Effector memory CD4-positive, alpha-beta T cell (primary cell): Measurements from ENCODE around the gene RAB4A.

ENCODE experiments used
- DNase-seq, 3 donors: peaks; one replicate each; pipeline ENCODE4 v3.0.0-alpha.2; 2020
- H3K27ac ChIP-seq: 2 replicates; pipeline ENCODE4 v1.7.0; 2013; ENCODE audit warnings: mild to moderate bottlenecking, low read length, moderate library complexity; ENCODE audit not compliant: insufficient read depth, poor library complexity, severe bottlenecking
- H3K27me3 ChIP-seq: replicated peaks from 2 replicates; pipeline ENCODE4 v1.7.0; 2013; ENCODE audit warnings: mild to moderate bottlenecking, low read length; ENCODE audit not compliant: insufficient read depth, control insufficient read depth, poor library complexity, severe bottlenecking
- H3K36me3 ChIP-seq: 2 replicates; pipeline ENCODE4 v1.7.0; 2013; ENCODE audit warnings: mild to moderate bottlenecking, low read length, moderate library complexity; ENCODE audit not compliant: control insufficient read depth, insufficient read depth
- H3K4me1 ChIP-seq: 2 replicates; pipeline ENCODE4 v1.7.0; 2013; ENCODE audit warnings: low read length, mild to moderate bottlenecking; ENCODE audit not compliant: control insufficient read depth, insufficient read depth, poor library complexity, severe bottlenecking
- H3K4me3 ChIP-seq: 2 replicates; pipeline ENCODE4 v1.7.0; 2013; ENCODE audit warnings: low read length, low read depth, mild to moderate bottlenecking; ENCODE audit not compliant: insufficient read depth, poor library complexity, severe bottlenecking
- H3K9me3 ChIP-seq: 2 replicates; pipeline ENCODE4 v1.7.0; 2013; ENCODE audit warnings: mild to moderate bottlenecking, low read length, moderate library complexity; ENCODE audit not compliant: control insufficient read depth

RAB4A gene

GRCh38 chr1:229229721-229230139 lies 41.2 kb upstream of the RAB4A start:
- Histone ChIP-seq H3K4me3 (no peak overlapping the region), H3K4me1 (peaks cover 3% of the 10 kb centered on the region), H3K27me3 (no peaks in the 10 kb centered on the region), H3K9me3 (no peaks in the 10 kb centered on the region), H3K36me3 (no peaks in the 10 kb centered on the region), H3K27ac (no peak overlapping the region)
- DNase-seq = no peak

- no peak overlapping the region for H3K27ac ChIP-seq
- no peak overlapping the region for H3K4me3 ChIP-seq
- H3K9me3 ChIP-seq = no peaks in the 10 kb centered on the region
- H3K27me3 ChIP-seq = no peaks in the 10 kb centered on the region
- H3K36me3 ChIP-seq = no peaks in the 10 kb centered on the region
- no peak for DNase-seq
- peaks cover 3% of the 10 kb centered on the region for H3K4me1 ChIP-seq
Observed at GRCh38 chr1:229230140-229230892, 40.6 kb upstream of the RAB4A start.

- no peak for DNase-seq
- H3K4me1 ChIP-seq = peaks cover 3% of the 10 kb centered on the region
- no peaks in the 10 kb centered on the region for H3K36me3 ChIP-seq
- H3K4me3 ChIP-seq = no peak overlapping the region
- no peaks in the 10 kb centered on the region for H3K9me3 ChIP-seq
- H3K27me3 ChIP-seq = no peaks in the 10 kb centered on the region
- no peak overlapping the region for H3K27ac ChIP-seq
Observed at GRCh38 chr1:229230893-229231753, 39.8 kb upstream of the RAB4A start.

GRCh38 chr1:229231754-229232119 lies 39.2 kb upstream of the RAB4A start:
- DNase-seq = no peak
- no peak overlapping the region for H3K27ac ChIP-seq

GRCh38 chr1:229234870-229235472 lies 35.9 kb upstream of the RAB4A start:
- Histone ChIP-seq H3K27ac (no peak overlapping the region), H3K27me3 (no peaks in the 10 kb centered on the region), H3K9me3 (no peaks in the 10 kb centered on the region), H3K36me3 (no peaks in the 10 kb centered on the region), H3K4me1 (no peaks in the 10 kb centered on the region), H3K4me3 (no peak overlapping the region)
- DNase-seq = no peak

More at GRCh38 chr1:229231754-229232119, 39.2 kb upstream of the RAB4A start:
- Histone ChIP-seq H3K4me3 (no peak overlapping the region), H3K4me1 (peaks cover 3% of the 10 kb centered on the region), H3K9me3 (no peaks in the 10 kb centered on the region), H3K36me3 (no peaks in the 10 kb centered on the region), H3K27me3 (no peaks in the 10 kb centered on the region)

GRCh38 chr1:229237320-229237719 lies 33.6 kb upstream of the RAB4A start:
- DNase-seq = no peak
- Histone ChIP-seq H3K36me3 (no peaks in the 10 kb centered on the region), H3K9me3 (no peaks in the 10 kb centered on the region), H3K27me3 (no peaks in the 10 kb centered on the region), H3K4me3 (no peak overlapping the region), H3K27ac (no peak overlapping the region), H3K4me1 (no peaks in the 10 kb centered on the region)

- Histone ChIP-seq H3K4me3 (no peak overlapping the region), H3K27ac (no peak overlapping the region), H3K36me3 (no peaks in the 10 kb centered on the region), H3K4me1 (no peaks in the 10 kb centered on the region), H3K27me3 (no peaks in the 10 kb centered on the region), H3K9me3 (no peaks in the 10 kb centered on the region)
- DNase-seq = no peak
Observed at GRCh38 chr1:229238231-229238630, 32.7 kb upstream of the RAB4A start.

GRCh38 chr1:229238674-229239415 lies 32.1 kb upstream of the RAB4A start:
- no peak for DNase-seq
- no peaks in the 10 kb centered on the region for H3K27me3 ChIP-seq
- no peaks in the 10 kb centered on the region for H3K36me3 ChIP-seq
- no peak overlapping the region for H3K4me3 ChIP-seq
- H3K4me1 ChIP-seq = no peaks in the 10 kb centered on the region
- H3K9me3 ChIP-seq = no peaks in the 10 kb centered on the region
- no peak overlapping the region for H3K27ac ChIP-seq

- Histone ChIP-seq H3K27ac (no peak overlapping the region), H3K9me3 (no peaks in the 10 kb centered on the region), H3K27me3 (no peaks in the 10 kb centered on the region), H3K36me3 (no peaks in the 10 kb centered on the region), H3K4me3 (no peak overlapping the region), H3K4me1 (no peaks in the 10 kb centered on the region)
- no peak for DNase-seq
Observed at GRCh38 chr1:229240532-229240931, 30.4 kb upstream of the RAB4A start.
